Fibroblast of skin of back (primary cell): ENCODE data around the gene DNAJC16.

Source experiments
- DNase-seq: peaks from one replicate; pipeline ENCODE4 v3.0.0-alpha.2; 2013

The DNAJC16 gene

DNA sequence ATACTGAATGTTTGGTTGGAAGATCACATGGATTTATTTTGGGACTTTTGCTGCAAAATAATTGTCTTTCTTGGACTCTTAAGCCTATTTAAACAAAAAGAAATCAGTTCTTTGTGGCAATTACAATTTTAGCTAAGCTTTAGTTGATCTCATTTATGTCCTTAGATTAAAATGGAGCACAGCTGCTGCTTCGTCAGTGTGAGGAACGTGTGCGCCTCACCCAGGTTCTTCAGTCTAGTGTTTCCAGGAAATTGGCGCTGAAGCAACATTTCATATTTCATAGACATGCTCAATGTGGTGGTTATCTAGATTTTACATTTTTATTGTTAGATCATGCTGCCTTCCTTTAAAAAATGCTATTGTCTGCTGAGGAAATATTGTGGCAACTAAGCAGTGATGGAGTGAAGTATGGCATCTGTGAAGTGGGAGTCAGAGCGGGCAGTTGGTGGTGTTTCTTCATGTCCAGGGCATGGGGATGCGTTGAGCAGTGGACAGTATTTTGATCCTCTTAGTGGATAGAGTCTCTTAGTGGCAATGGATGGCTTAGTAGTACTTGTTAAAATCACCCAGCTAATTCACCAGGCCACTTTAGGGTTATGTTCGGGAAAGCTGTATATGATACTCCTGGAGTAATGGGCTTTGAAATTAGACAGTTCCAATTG lies 96.2 kb downstream of the DNAJC16 start:
- no peak for DNase-seq

DNA sequence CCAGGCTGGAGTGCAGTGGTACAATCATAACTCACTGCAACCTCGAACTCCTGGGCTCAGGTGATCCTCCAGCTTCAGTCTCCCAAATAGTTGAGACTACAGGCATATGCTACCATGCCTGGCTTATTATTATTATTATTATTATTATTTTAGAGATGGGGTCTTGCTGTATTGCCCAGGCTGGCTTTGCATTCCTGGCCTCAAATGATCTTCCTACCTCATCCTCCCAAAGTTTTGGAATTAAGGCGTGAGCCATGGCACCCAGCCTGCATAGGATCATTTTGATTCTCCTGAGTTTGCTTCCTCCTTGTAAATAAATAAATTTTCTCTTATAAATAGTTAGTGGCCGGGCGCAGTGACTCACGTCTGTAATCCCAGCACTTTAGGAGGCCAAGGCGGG lies 96.8 kb downstream of the DNAJC16 start:
- no peak for DNase-seq

DNA sequence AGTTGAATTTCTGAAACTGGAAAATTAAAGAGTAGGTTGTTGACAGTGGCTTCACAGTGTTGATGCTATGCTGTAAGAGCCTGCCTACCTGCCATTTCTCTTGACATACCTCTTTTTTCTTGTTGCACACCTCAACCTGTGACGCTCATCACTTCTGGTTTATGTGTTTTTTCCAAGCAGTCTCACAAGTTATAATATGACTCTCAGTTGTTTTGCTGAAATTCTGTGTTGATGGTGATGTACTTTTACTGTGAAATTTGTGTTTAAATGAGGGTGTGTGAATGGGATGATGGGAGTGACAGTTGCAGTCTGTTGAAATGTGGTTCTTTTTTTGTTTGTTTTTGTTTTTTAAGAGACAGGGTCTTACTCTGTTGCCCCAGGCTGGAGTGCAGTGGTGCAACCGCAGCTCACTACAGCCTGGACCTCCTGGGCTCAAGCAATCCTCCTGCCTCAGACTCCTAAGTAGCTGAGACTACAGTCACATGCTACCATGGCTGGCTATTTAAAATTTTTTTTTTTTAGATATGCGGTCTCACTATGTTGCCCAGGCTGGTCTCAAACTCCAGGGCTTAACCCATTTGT lies 97.6 kb downstream of the DNAJC16 start:
- DNase-seq: no peak

GRCh38 chr1:15625056-15625917 lies 98.6 kb downstream of the DNAJC16 start:
- no peak for DNase-seq
